ENCODE measurements around the gene PARK7.

DNA sequence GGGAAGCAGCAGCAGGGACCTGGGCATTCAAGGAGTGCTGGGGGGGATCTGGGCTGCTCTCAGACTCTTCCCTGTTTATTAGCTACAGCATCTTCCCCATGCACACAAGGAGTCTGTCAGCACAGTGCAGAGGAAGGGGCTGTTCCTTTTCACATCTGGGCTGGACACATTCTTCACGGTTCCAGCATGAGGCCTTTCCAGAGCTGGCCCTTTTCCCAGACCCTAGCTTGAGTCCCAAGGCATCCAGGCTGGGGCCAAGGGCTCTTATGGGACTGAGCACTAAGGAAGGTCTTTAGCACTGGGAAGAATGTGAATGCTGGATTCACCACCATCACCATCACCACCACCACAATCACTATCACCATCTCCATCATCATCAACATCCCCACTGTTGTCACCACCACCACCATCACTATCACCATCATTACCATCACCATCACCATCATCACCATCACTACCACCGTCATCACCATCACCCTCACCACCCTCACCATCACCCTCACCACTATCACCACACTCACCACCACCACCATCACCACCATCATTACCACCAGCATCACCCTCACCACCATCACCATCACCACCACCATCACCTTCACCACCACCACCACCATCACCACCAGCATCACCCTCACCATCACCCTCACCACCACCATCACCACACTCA lies 28.4 kb downstream of the PARK7 start:
- TF ChIP-seq CTCF (IDR thresholded peaks at IDR 0.05) (no peak), POLR2A (IDR thresholded peaks at IDR 0.05) (no peak)

Data from heart left ventricle (tissue), 13 donors.